HCT116 (cell line): ENCODE data around the gene BIVM. TPM values are rescaled to one million over a fixed set of nuclear protein-coding genes. Genes with fewer than 3 reads are reported as not detected.

Source experiments
- ATAC-seq: fragments of 200-7000 bp; cut with Tn5 transposase; 2 replicates; pipeline ENCODE4 v1.9.1; 2020; ENCODE audit warnings: mild to moderate bottlenecking, moderate library complexity
- BruUV-seq: library from RNA; stranded (reverse); fragments of 400-500 nt; replicated peaks from 2 replicates; lab custom pipeline; 2021; lab: Mats Ljungman, UMichigan
- CTCF ChIA-PET: fragments of 300-600 bp; sonication (Branson Sonifier 250); formaldehyde crosslinking; loops from one replicate; lab custom pipeline; 2021; ENCODE audit warnings: antibody characterized with exemption; lab: Charles Lee
- POLR2A ChIA-PET: fragments of 300-600, 350-600 bp; sonication (Branson Sonifier 250); formaldehyde crosslinking; loops from one replicate; lab custom pipeline; 2021; ENCODE audit warnings: antibody characterized with exemption; lab: Charles Lee
- RAD21 ChIA-PET, 2 experiments: fragments of 300-600 bp; sonication (Branson Sonifier 250); formaldehyde crosslinking; loops; one replicate each; lab custom pipeline; 2023; ENCODE audit warnings: low total read pairs in 2 of 2; ENCODE audit not compliant: uncharacterized antibody in 2 of 2, unreplicated experiment in 2 of 2, low non-redundant PET in 1 of 2; lab: Charles Lee
- DNase-seq: peaks from one replicate; pipeline ENCODE4 v3.0.0-alpha.2; 2010; ENCODE audit warnings: low read depth, low spot score
- H2AFZ ChIP-seq: fragments of 200-600 bp; shearing (Covaris generic), sonication (generic); 2 replicates; pipeline ENCODE4 v1.6.1; 2017; ENCODE audit warnings: low read depth, mixed run types, mixed read lengths, antibody characterized with exemption, low read length; ENCODE audit not compliant: poor library complexity, severe bottlenecking
- H3K27ac ChIP-seq: 2 replicates; pipeline ENCODE4 v1.5.1; 2012; ENCODE audit warnings: low read depth, low read length
- H3K27me3 ChIP-seq: fragments of 200-600 bp; sonication (generic); 2 replicates; pipeline ENCODE4 v1.6.1; 2016; ENCODE audit warnings: mixed run types, low read length, mixed read lengths; ENCODE audit not compliant: insufficient read depth
- H3K36me3 ChIP-seq, 2 experiments: fragments of 200-500 bp in 1 of 2; fragments of 200-600 bp in 1 of 2; sonication (Bioruptor generic) in 1 of 2; sonication (generic) in 1 of 2; 2 replicates each; pipeline versions ENCODE4 v1.5.1 to v1.6.1; 2014 to 2016; ENCODE audit warnings: low read length in 2 of 2, inconsistent platforms in 1 of 2, mixed read lengths in 1 of 2, mixed run types in 1 of 2; ENCODE audit not compliant: insufficient read depth in 2 of 2, control insufficient read depth in 1 of 2
- H3K4me1 ChIP-seq, 2 experiments: fragments of 200-600 bp in 1 of 2; sonication (generic) in 1 of 2; 2 replicates each; pipeline versions ENCODE4 v1.5.1 to v1.6.1; 2012 to 2017; ENCODE audit warnings: low read length in 2 of 2, inconsistent platforms in 1 of 2, mild to moderate bottlenecking in 1 of 2, mixed read lengths in 1 of 2, mixed run types in 1 of 2, moderate library complexity in 1 of 2; ENCODE audit not compliant: insufficient read depth in 2 of 2, control insufficient read depth in 1 of 2
- H3K4me2 ChIP-seq: fragments of 200-600 bp; sonication (generic); 2 replicates; pipeline ENCODE4 v1.6.1; 2017; ENCODE audit warnings: mixed run types, low read length, mixed read lengths
- H3K4me3 ChIP-seq, 2 experiments: fragments of 200-600 bp in 1 of 2; sonication (generic) in 1 of 2; replicated peaks in 1 of 2; 2 replicates each; pipeline ENCODE4 v1.5.1; 2011 to 2016; ENCODE audit warnings: low read length in 2 of 2, control low read depth in 1 of 2, low read depth in 1 of 2, mild to moderate bottlenecking in 1 of 2, mixed read lengths in 1 of 2, mixed run types in 1 of 2
- H3K79me2 ChIP-seq: fragments of 200-600 bp; sonication (generic); 2 replicates; pipeline ENCODE4 v1.6.1; 2017; ENCODE audit warnings: mild to moderate bottlenecking, mixed run types, low read length, moderate library complexity, mixed read lengths; ENCODE audit not compliant: insufficient read depth
- H3K9ac ChIP-seq: fragments of 200-600 bp; sonication (generic); 2 replicates; pipeline ENCODE4 v1.6.1; 2016; ENCODE audit warnings: low read length, mixed read lengths
- H3K9me2 ChIP-seq: fragments of 200-600 bp; sonication (generic), shearing (Covaris generic); 2 replicates; pipeline ENCODE4 v1.6.1; 2017; ENCODE audit warnings: mixed run types, mild to moderate bottlenecking, moderate library complexity; ENCODE audit not compliant: insufficient read depth
- H3K9me3 ChIP-seq, 2 experiments: fragments of 200-500 bp in 1 of 2; fragments of 200-600 bp in 1 of 2; sonication (Bioruptor generic) in 1 of 2; sonication (generic) in 1 of 2; 2 replicates each; pipeline ENCODE4 v1.6.1; 2014 to 2017; ENCODE audit warnings: low read length in 2 of 2, mixed read lengths in 2 of 2, inconsistent platforms in 1 of 2, low read depth in 1 of 2, mild to moderate bottlenecking in 1 of 2, mixed run types in 1 of 2, moderate library complexity in 1 of 2; ENCODE audit not compliant: control insufficient read depth in 1 of 2, insufficient read depth in 1 of 2
- H4K20me1 ChIP-seq: fragments of 200-600 bp; sonication (generic), shearing (Covaris generic); 2 replicates; pipeline ENCODE4 v1.6.1; 2017; ENCODE audit warnings: mixed run types, mild to moderate bottlenecking, moderate library complexity; ENCODE audit not compliant: insufficient read depth
- CBX3 ChIP-seq: IDR thresholded peaks from 2 replicates; pipeline ENCODE4 v1.6.1; 2012; ENCODE audit warnings: low read depth
- CEBPB ChIP-seq: IDR thresholded peaks from 2 replicates; pipeline ENCODE4 v1.6.1; 2012; ENCODE audit warnings: low read depth
- EGR1 ChIP-seq: IDR thresholded peaks from 2 replicates; pipeline ENCODE4 v1.6.1; 2012; ENCODE audit warnings: low read depth
- ELF1 ChIP-seq: IDR thresholded peaks from 2 replicates; pipeline ENCODE4 v1.6.1; 2012; ENCODE audit warnings: low read depth, borderline replicate concordance
- EZH2 ChIP-seq: fragments of 200-600 bp; sonication (generic); IDR thresholded peaks from 2 replicates; pipeline ENCODE4 v1.6.1; 2017; ENCODE audit warnings: antibody characterized with exemption, mixed run types
- FOSL1 ChIP-seq: IDR thresholded peaks from 2 replicates; pipeline ENCODE4 v1.6.1; 2012; ENCODE audit warnings: low read depth
- JUND ChIP-seq: IDR thresholded peaks from 2 replicates; pipeline ENCODE4 v1.6.1; 2012
- POLR2A ChIP-seq: IDR thresholded peaks from 2 replicates; pipeline ENCODE4 v1.7.0; 2011; ENCODE audit warnings: borderline replicate concordance; ENCODE audit not compliant: insufficient read depth, insufficient read length; ENCODE audit errors: extremely low read depth
- POLR2AphosphoS5 ChIP-seq: IDR thresholded peaks from 2 replicates; pipeline ENCODE4 v1.6.1; 2011; ENCODE audit warnings: mild to moderate bottlenecking, low read depth, low read length, moderate library complexity
- RAD21 ChIP-seq: IDR thresholded peaks from 2 replicates; pipeline ENCODE4 v1.6.1; 2012; ENCODE audit warnings: low read depth, mild to moderate bottlenecking
- SRF ChIP-seq: IDR thresholded peaks from 2 replicates; pipeline ENCODE4 v1.6.1; 2012; ENCODE audit warnings: low read depth
- TCF7L2 ChIP-seq: IDR thresholded peaks from 2 replicates; pipeline ENCODE4 v1.7.0; 2011; ENCODE audit warnings: borderline replicate concordance, inconsistent platforms; ENCODE audit not compliant: insufficient read depth, insufficient read length; ENCODE audit errors: extremely low read depth
- YY1 ChIP-seq: IDR thresholded peaks from 2 replicates; pipeline ENCODE4 v1.6.1; 2011; ENCODE audit warnings: low read length, low read depth, moderate library complexity, mild to moderate bottlenecking; ENCODE audit not compliant: insufficient replicate concordance; ENCODE audit errors: extremely low read depth
- ZFX ChIP-seq: fragments of 450-650 bp; IDR thresholded peaks from 2 replicates; pipeline ENCODE4 v1.6.1; 2017
- ZNF274 ChIP-seq: fragments of 200-500 bp; sonication (Bioruptor generic); IDR thresholded peaks from 2 replicates; pipeline ENCODE4 v1.6.1; 2014; ENCODE audit warnings: mild to moderate bottlenecking, low read depth, low read length, inconsistent platforms
- intact Hi-C: fragments of 100-400 bp; cut with micrococcal nuclease; formaldehyde crosslinking; loops from 2 replicates; pipeline ENCODE4 v1.10.0; 2022
- total RNA-seq: library from RNA; stranded (reverse); gene quantifications from one replicate; pipeline ENCODE4 v1.2.1, GENCODE V29; 2021; ENCODE audit not compliant: unreplicated experiment

The BIVM gene
- total RNA-seq, 1 experiment from 2014 or later = 11.3 TPM

GRCh38 chr13:102878481-102878880, 79.6 kb downstream of the BIVM start:
- no peaks in the 10 kb centered on the region for H3K27me3 ChIP-seq
- H3K4me1 ChIP-seq = no peaks in the 10 kb centered on the region
- DNase-seq (no peak), ATAC-seq (no peak)
- no peaks in the 10 kb centered on the region for H3K79me2 ChIP-seq
- H3K9me3 ChIP-seq = no peaks in the 10 kb centered on the region
- no peak overlapping the region for H2AFZ ChIP-seq
- H3K36me3 ChIP-seq = peaks cover 0 to 16% of the 10 kb centered on the region in 2 experiments; a peak in 2 of 4 replicates
- BruUV-seq = no TSS peak
- H3K27ac ChIP-seq = no peak overlapping the region
- H3K9ac ChIP-seq = no peak overlapping the region
- no peak for TF ChIP-seq CEBPB
- TF ChIP-seq CBX3 = no peak
- no peak for TF ChIP-seq ELF1
- TF ChIP-seq FOSL1 = no peak
- TF ChIP-seq POLR2AphosphoS5 = no peak
- TF ChIP-seq TCF7L2 = no peak
- no peak for TF ChIP-seq EZH2
- no peak for TF ChIP-seq EGR1
- no peak for TF ChIP-seq RAD21
- no peak for TF ChIP-seq POLR2A
- no peak for TF ChIP-seq ZFX
- no peak for TF ChIP-seq SRF
- TF ChIP-seq JUND = no peak
- TF ChIP-seq YY1 = no peak
- TF ChIP-seq ZNF274 = no peak
- intact Hi-C loops = no loop called here
- H3K9me2 ChIP-seq = no peaks in the 10 kb centered on the region
- H3K4me3 ChIP-seq = no peak overlapping the region
- RAD21 ChIA-PET = no interaction called here
- H3K4me2 ChIP-seq = no peak overlapping the region
- CTCF ChIA-PET = no interaction called here
- H4K20me1 ChIP-seq = no peaks in the 10 kb centered on the region
- POLR2A ChIA-PET = no interaction called here
